Dedifferentiated amniotic fluid mesenchymal stem cell (primary cell): ENCODE measurements around the gene SUCO.
"Not testable (repeated sequence)": the region's sequence is repeated elsewhere in the genome, so short reads cannot be mapped to it uniquely, and the experiment has no call there.

Experiments
- DNase-seq: peaks from one replicate; pipeline ENCODE4 v3.0.0-alpha.2; 2016; ENCODE audit errors: extremely low spot score

SUCO gene

DNA sequence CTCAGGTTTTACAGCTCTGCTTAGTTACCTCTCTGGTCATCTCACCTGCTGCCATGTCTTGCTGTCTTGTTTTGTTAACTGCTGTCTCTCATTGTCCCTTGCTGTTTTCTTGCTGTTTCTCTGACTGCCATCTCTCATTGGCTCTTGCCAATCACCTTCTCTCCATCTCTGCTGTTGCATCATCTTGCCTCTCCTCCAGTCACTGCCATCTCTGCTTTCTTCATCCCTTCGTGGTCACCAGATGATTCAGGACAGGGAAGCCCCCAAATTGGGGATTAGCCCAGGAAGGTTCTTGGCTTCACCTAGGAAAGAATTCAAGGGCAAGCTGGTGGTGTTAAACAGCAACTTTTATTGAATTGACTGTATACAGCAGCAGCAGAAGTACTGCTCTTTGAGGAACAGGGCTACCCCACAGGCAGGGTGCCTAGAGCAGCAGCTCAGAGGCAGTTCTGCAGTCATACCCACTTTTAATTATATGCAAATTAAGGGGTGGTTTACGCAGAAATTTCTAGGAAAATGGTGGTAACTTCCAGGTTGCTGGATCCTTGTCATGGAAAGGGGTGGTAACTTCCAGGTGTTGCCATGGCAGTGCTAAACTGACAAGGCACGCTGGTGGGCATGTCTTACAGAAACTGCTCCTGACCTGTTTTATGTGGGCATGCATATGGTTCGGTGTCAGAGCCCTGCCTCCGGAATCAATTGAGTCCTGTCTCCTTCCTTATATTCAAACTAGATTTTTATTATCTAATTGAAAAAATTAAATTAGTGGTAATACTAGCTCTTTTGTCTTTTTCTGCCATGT is 33.4 kb downstream of the SUCO start:
- no peak for DNase-seq

DNA sequence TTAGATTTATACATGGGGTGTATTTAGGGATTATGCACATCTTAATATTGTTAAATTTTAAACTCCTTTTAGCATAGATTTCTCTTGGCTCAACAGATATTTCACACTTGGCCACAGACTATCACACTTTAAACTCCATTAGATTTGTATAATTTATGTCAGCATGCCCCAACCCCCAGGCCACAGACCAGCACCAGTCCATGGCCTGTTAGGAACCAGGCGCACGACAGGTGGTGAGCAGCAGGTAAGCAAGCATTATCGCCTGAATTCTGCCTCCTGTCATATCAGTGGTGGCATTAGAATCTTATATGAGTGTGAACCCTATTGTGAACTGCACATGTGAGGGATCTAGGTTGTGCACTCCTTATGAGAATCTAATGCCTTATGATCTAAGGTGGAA is 34.8 kb downstream of the SUCO start:
- DNase-seq, result no peak

DNA sequence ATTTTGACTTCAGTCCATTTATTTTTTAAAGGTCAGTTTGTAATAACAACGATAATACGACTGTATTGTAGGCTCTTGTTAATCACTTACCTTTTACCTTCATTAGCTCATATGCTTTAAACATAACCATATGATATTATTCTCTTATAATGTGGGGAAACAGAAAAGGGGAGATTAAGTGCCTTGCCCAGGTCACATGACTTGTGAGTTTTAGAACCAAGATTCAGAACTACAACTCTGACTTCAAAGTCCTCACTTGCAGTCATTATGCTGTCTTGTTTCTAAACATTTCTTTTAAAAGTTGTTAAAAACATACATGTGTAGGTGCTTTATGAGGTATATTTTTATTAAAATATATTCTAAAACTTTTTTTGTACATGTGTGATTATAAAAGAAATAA is 41.1 kb downstream of the SUCO start:
- no peak for DNase-seq

DNA sequence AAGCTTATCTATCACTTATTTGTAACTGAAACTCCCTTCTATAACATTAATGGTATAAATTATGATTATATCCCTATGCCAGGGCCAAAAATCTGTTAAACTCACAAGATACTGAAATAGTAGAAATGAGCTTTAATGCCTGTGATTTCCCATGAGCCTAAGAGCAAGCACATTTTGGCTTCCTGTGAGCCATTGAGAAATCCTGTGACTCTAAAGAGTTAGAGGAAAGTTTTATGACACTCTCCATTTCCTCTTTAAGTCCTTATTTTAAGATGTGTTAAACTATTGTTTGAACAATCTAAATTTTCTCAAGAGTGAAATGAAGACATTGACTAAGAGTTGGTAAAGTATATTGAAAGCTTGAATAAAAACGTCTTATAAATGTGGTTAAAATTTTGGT is 45.6 kb downstream of the SUCO start:
- no peak for DNase-seq

DNA sequence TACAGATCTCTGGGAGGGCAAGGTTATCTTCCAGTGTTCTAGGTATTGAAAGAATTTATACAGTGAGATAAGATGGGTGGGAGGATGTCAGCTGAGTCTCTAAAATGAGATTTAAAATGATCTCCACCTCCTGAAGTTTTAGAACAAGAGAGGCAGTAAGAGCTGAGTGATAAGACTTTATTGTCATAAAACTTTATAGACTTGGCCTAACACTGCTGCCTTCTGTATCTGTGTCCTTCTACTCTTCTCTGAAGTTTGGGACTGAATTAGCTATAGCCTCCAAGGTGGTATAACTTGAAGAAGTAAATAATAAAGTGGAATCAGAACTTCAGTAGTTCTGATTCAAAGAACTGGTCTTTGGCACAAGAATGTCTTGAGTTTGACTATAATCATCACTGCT is 48.3 kb downstream of the SUCO start:
- no peak for DNase-seq

DNA sequence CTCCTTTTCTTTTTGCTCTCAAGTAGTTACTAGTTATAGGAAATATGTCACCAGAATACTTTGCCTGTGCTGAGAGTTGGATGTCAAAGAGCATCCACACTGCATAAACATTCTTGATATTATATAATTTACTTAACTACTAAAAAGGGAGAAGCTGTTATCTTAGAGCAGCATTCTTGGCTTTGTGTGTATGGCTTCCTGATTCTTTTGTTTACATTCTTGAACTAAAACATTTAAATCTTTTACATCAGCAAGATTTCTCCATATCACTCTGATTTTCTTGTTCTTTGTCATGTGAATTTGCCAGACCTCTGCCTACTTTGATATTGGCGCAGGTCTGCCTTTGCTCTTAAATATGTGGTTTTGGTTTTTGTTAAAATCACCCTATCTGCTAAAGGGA is 48.8 kb downstream of the SUCO start:
- peak; percentile 63 for DNase-seq

DNA sequence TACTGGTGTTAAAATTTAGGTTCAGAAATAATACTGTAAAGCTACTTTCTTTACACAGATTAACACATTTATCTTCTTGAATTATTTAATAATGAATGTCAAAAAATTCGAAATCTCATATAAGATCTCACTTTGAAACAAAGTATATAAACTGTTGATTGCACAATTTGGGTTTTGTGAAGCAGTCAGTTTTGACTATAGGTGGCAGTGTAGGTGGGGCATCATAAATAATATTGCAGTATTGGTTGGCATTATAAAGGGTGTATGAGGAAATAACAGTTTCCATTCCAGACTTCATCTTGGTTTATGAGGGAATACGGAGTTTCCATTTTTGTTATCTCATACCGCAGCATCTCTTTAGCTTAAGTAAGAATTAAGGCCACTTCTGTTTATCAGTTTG is 49.9 kb downstream of the SUCO start:
- no peak for DNase-seq

DNA sequence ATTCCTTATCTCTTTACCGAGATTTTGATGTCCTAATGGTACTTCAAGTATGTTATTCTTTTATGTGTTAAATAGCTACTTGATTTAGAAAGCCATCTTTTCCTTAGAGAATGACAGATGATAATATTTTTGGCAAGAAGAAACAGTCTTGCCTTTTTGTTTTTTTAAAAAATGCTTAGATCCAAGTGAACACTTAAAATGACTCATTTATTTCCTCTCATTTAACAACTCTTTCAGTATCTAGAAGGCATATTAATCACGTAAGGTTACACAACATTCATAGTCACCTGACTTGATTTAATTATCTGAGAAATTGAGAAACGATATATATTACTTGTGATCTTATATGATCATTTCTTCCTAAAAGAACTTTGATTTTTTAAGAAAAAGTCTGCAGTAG is 52.4 kb downstream of the SUCO start:
- no peak for DNase-seq

DNA sequence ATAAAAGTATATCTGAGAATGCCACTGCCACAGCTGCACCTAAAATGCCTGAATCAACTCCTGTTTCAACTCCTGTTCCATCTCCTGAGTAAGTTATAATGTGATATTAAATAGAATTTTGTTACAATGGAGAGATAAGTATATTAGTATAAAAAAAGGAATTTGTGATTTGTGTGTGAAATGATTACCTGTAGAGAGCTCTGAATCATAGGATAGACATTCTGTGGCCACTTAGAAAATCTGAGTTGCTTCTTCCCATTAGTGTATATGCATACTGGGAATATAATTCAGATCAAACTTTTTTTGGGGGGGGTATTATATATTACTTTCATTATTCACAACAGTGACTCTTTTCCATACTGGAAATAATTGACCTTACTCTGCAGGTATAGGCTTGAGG is 52.9 kb downstream of the SUCO start:
- no peak for DNase-seq

DNA sequence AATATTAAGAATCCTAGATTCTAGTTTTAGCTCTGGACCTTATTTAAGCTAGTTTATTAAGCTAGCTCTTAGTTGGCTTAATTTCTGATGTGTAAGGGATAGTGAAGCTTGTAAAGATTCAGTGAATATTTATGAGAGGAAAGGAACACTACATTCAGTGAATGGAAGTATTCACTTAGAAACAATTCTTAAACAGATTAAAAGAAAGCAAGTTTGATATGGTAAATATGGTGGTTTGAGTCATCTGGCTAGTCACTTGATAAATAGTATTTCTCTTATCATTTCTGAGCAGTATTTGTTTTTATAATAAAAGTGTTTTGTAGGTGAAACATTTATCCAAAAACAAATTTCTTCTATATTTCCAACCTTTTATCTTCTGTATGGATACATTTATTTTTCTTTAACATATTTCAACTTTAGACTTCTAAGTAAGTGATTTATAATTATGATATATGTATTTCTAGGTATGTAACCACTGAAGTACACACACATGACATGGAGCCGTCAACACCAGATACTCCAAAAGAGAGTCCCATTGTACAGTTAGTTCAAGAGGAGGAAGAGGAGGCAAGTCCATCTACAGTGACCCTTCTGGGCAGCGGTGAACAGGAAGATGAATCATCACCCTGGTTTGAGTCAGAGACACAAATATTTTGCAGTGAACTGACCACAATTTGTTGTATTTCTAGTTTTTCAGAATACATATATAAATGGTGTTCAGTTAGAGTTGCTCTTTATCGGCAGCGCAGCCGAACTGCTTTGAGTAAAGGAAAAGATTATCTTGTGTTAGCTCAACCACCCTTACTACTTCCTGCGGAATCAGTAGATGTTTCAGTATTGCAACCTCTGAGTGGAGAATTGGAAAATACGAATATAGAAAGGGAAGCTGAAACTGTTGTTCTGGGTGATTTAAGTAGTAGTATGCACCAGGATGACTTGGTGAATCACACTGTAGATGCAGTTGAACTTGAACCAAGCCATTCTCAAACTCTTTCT is 55.6 kb downstream of the SUCO start:
- peak; percentile 52 for DNase-seq

DNA sequence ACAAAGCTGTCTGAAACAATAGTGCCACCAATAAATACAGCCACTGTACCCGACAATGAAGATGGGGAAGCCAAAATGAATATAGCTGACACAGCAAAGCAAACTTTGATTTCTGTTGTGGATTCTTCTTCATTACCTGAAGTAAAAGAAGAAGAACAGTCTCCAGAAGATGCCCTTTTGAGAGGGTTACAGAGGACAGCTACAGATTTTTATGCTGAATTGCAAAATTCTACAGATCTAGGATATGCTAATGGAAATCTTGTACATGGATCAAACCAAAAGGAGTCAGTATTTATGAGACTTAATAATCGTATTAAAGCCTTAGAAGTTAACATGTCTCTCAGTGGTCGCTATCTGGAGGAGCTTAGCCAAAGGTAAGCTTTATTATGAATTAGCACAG is 56.6 kb downstream of the SUCO start:
- DNase-seq, result no peak

DNA sequence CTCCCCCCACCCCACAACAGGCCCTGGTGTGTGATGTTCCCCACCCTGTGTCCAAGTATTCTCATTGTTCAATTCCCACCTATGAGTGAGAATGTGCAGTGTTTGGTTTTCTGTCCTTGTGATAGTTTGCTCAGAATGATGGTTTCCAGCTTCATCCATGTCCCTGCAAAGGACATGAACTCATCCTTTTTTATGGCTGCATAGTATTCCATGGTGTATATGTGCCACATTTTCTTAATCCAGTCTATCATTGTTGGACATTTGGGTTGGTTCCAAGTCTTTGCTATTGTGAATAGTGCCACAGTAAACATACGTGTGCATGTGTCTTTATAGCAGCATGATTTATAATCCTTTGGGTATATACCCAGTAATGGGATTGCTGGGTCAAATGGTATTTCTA is 58.5 kb downstream of the SUCO start:
- not testable (repeated sequence) for DNase-seq

DNA sequence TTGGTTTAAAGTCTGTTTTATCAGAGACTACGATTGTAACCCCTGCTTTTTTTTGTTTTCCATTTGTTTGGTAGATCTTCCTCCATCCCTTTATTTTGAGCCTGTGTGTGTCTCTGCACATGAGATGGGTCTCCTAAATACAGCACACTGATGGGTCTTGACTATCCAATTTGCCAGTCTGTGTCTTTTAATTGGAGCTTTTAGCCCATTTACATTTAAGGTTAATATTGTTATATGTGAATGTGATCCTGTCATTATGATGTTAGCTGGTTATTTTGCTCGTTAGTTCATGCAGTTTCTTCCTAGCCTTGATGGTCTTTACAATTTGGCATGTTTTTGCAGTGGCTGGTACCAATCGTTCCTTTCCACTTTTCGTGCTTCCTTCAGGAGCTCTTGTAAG is 62.1 kb downstream of the SUCO start:
- DNase-seq, result not testable (repeated sequence)

DNA sequence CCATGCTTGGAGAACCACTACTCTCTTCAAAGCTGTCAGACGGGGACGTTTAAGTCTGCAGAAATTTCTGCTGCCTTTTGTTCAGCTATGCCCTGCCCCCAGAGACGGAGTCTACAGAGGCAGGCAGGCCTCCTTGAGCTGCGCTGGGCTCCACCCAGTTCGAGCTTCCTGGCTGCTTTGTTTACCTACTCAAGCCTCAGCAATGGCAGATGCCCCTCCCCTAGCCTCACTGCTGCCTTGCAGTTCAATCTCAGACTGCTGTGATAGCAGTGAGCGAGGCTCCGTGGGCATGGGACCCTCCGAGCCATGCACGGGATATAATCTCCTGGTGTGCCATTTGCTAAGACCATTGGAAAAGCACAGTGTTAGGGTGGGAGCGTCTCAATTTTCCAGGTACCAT is 63.8 kb downstream of the SUCO start:
- not testable (repeated sequence) for DNase-seq

DNA sequence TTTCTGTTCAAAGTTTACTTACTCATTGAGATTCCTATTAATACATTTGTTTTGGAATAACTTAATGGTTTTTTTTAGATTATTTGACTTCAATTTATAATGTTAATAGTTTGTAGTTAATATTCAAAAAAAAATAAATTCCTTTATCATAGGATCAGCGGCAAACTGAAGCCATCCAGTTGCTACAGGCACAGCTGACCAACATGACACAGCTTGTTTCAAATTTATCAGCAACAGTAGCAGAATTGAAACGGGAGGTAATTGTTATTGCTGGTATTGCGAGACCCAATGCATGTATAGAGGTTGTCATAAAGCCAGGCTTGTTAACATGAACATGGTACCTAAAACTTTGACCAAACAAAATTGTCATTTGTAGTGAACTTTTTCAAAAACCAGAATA is 67.0 kb downstream of the SUCO start:
- DNase-seq, result no peak

DNA sequence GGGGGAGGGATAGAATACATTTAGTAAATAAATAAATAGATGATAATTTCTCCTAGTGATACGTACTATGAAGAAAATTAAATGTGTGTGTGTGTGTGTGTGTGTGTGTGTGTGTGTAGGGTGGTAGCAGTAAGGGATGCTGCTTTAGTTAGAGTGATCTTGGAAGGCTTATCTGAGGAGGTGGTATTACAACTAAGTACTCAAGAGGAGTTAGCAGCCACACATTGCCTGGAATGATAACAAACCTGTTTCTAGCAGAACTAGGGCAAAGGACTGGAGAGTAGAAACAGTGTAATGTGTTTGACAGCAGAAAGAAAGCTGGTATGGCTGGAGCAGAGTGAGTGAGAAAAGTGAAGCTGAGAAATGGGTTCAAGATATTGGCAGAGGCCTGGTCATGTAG is 67.7 kb downstream of the SUCO start:
- no peak for DNase-seq

DNA sequence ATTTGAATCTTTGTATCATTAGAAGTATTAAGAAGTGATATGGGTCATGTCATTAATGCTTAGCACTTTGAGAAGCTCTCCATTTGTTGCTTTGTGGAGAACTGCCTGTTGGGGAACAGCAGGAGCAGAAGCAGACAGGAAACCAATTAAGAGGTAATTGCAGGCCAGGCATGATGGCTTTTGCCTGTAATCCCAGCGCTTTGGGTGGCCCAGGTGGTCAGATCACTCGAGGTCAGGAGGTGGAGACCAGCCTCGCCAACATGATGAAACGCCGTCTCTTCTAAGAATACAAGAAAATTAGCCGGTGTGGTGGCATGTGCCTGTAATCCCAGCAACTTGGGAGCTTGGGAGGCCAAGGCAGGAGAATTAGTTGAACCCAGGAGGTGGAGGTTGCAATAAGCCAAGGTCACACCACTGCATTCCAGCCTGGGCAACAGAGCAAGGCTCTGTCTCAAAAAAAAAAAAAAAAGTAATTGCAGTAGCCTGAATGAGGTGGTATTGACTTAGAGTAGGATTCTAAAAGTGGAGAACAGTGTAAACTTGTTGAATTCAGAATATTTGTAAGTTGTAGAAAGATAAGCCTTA is 68.2 kb downstream of the SUCO start:
- DNase-seq, result no peak

DNA sequence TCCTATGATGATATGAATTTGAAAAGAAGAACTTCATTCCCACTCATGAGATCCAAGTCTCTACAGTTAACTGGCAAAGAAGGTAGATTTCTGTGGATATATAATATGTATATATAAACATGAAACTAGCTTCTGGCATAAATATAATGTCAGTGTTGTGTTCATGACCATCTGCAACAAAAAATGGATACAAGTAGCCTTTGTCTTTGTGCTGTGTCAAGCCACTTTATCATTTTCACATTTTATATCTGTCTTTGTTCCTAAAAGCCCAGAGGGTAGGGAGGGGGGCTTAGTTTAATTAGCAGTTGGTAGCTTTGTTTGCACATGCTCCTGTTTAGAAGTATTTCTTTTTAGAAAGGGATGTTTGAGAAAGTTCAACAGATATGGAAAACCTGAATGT is 69.8 kb downstream of the SUCO start:
- no peak for DNase-seq

DNA sequence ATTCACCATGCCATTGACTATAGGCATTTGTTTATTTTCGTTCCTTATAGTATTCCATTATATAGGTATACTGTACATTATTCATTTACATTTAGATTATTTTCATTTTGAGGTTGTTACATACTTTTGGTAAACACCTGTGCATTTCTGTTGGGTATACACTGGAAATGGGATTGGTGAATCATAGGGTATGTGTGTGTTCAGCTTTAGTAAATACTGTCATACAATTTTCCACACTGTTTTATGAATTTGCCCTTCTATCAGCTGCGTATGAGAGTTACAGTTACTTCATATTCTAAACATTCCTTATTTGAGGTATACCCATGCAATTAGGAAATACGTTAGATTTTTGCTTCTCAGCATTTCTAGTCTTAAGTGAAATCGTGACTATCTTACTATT is 70.9 kb downstream of the SUCO start:
- no peak for DNase-seq

DNA sequence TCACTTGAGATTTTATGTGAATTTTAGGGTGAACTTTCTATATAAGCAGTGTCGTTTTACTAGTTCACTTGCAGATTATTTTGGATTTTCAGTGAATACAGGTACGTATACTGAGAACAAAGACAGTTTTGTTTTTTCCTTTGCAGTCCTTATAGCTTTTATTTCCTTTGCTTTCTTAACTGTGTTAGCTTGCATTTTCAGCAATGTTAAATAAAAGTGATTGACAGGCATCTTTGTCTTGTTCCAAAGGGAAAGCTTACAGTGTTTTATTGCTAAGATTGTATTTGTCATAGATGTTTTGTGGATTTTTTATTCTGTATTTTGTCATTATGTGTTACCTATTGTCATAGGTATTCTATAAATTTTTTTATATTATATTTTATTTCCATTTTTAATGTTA is 72.7 kb downstream of the SUCO start:
- DNase-seq, result no peak

DNA sequence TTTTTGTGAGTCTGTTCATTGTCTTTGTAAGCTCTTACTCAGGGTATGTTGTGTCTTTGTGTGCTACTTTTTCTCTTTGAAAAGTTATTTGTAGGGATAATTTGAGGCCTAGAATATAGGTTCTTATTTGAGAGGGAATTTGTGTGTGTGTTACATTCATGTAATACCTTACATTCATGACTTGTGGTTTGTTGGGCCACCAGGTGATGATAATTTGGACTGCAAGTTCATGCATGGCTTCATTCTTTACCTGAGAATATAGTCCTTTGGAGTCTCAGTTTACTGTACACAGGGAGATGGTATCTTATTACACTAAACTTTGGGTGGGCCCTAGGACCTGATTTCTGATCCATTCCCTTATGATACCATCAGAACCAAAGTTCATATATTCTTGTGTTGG is 74.2 kb downstream of the SUCO start:
- DNase-seq, result no peak

DNA sequence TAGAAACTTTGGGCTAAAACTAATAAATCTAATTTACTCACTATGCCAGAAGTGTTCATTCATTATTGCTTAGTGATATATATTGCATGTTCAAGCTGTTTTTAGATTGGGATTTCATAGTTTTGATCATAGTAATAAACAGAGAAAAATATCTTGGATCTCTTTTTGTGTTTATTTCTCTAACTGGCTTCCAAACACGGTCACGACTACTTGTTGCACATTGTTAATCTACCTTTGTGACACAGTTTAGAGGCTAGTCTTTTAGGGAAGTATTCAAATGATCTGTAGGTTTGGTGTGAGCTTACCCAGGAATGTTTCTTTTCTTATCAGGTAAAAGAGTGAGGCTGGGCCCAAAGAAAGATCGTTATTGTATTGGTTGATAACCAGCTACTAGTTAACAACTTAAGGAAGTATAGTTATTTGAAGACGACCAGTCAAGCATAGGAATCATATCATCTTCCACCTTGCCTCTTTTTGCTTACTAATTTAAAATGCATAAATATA is 75.2 kb downstream of the SUCO start:
- DNase-seq, result no peak
